Panc1 (cell line): ENCODE results near the gene CRISPLD2. TPM values are rescaled to one million over a fixed set of nuclear protein-coding genes. Genes with fewer than 3 reads are reported as not detected.

ENCODE experiments used
- ATAC-seq: fragments of 200-7000 bp; cut with Tn5 transposase; 2 replicates; pipeline ENCODE4 v1.9.1; 2020; ENCODE audit warnings: mild to moderate bottlenecking, moderate library complexity
- BruUV-seq: library from RNA; stranded (reverse); fragments of 400-500 nt; replicated peaks from 2 replicates; lab custom pipeline; 2021; lab: Mats Ljungman, UMichigan
- CTCF ChIA-PET: fragments of 300-600 bp; sonication (Branson Sonifier 250); formaldehyde crosslinking; loops from one replicate; lab custom pipeline; 2022; ENCODE audit warnings: antibody characterized with exemption; lab: Charles Lee
- POLR2A ChIA-PET: fragments of 300-600 bp; sonication (Branson Sonifier 250); formaldehyde crosslinking; loops from one replicate; lab custom pipeline; 2022; ENCODE audit warnings: antibody characterized with exemption; lab: Charles Lee
- DNase-seq: peaks from one replicate; pipeline ENCODE4 v3.0.0-alpha.2; 2010; ENCODE audit warnings: low read depth, low spot score
- H3K27ac ChIP-seq: 2 replicates; pipeline ENCODE4 v1.5.1; 2011; ENCODE audit warnings: mild to moderate bottlenecking, low read length, inconsistent platforms
- H3K27me3 ChIP-seq: fragments of 200-500 bp; sonication (Bioruptor generic); 2 replicates; pipeline ENCODE4 v1.6.0; 2014; ENCODE audit warnings: low read length, inconsistent platforms; ENCODE audit not compliant: control insufficient read depth, insufficient read depth
- H3K36me3 ChIP-seq: fragments of 200-500 bp; sonication (Bioruptor generic); 2 replicates; pipeline ENCODE4 v1.5.1; 2014; ENCODE audit warnings: inconsistent platforms, mild to moderate bottlenecking, low read length, moderate library complexity; ENCODE audit not compliant: control insufficient read depth, insufficient read depth
- H3K4me1 ChIP-seq: 2 replicates; pipeline ENCODE4 v1.5.1; 2011; ENCODE audit warnings: inconsistent platforms, mild to moderate bottlenecking, low read length, moderate library complexity; ENCODE audit not compliant: control insufficient read depth, insufficient read depth
- H3K4me3 ChIP-seq, 2 experiments: 2 replicates each; pipeline ENCODE4 v1.5.1; 2011 to 2012; ENCODE audit warnings: low read depth in 2 of 2, low read length in 2 of 2, mild to moderate bottlenecking in 2 of 2, inconsistent platforms in 1 of 2, moderate library complexity in 1 of 2
- H3K9me3 ChIP-seq: fragments of 200-500 bp; sonication (Bioruptor generic); 2 replicates; pipeline ENCODE4 v1.5.1; 2014; ENCODE audit warnings: low read depth, mild to moderate bottlenecking, inconsistent platforms, low read length, moderate library complexity; ENCODE audit not compliant: control insufficient read depth, insufficient read depth
- POLR2AphosphoS5 ChIP-seq: IDR thresholded peaks from 2 replicates; pipeline ENCODE4 v1.6.1; 2012; ENCODE audit warnings: mild to moderate bottlenecking, low read depth, low read length, moderate library complexity
- REST ChIP-seq, 2 experiments: IDR thresholded peaks; 2 replicates each; pipeline ENCODE4 v1.6.1; 2011 to 2012; ENCODE audit warnings: low read depth in 2 of 2, control low read depth in 1 of 2, low read length in 1 of 2, mild to moderate bottlenecking in 1 of 2, moderate library complexity in 1 of 2; ENCODE audit not compliant: insufficient read depth in 1 of 2
- SIN3A ChIP-seq: IDR thresholded peaks from 2 replicates; pipeline ENCODE4 v1.6.1; 2012; ENCODE audit warnings: low read depth, mild to moderate bottlenecking, low read length, moderate library complexity, borderline replicate concordance; ENCODE audit not compliant: insufficient read depth
- TCF7L2 ChIP-seq: IDR thresholded peaks from 2 replicates; pipeline ENCODE4 v1.6.1; 2011; ENCODE audit warnings: mild to moderate bottlenecking, low read depth, low read length, inconsistent platforms
- in situ Hi-C: cut with HindIII; loops from 2 replicates; pipeline ENCODE4 v1.10.0; 2016; ENCODE audit warnings: low sequenced_read_pairs, low pct_unique_long_range_greater_than_20kb
- intact Hi-C: fragments of 100-400 bp; cut with micrococcal nuclease; formaldehyde crosslinking; loops from one replicate; pipeline ENCODE4 v1.10.0; 2022; ENCODE audit not compliant: unreplicated experiment
- total RNA-seq: library from RNA; stranded (reverse); gene quantifications from one replicate; pipeline ENCODE4 v1.2.1, GENCODE V29; 2021; ENCODE audit not compliant: unreplicated experiment
- TF ChIP-seq, protein P1 (sequence below): fragments of 450-650 bp; IDR thresholded peaks from 2 replicates; pipeline ENCODE4 v1.5.1; 2017; ENCODE audit warnings: mild to moderate bottlenecking

Gene CRISPLD2
- total RNA-seq, 1 experiment from 2014 or later, result 12.9 TPM

DNA sequence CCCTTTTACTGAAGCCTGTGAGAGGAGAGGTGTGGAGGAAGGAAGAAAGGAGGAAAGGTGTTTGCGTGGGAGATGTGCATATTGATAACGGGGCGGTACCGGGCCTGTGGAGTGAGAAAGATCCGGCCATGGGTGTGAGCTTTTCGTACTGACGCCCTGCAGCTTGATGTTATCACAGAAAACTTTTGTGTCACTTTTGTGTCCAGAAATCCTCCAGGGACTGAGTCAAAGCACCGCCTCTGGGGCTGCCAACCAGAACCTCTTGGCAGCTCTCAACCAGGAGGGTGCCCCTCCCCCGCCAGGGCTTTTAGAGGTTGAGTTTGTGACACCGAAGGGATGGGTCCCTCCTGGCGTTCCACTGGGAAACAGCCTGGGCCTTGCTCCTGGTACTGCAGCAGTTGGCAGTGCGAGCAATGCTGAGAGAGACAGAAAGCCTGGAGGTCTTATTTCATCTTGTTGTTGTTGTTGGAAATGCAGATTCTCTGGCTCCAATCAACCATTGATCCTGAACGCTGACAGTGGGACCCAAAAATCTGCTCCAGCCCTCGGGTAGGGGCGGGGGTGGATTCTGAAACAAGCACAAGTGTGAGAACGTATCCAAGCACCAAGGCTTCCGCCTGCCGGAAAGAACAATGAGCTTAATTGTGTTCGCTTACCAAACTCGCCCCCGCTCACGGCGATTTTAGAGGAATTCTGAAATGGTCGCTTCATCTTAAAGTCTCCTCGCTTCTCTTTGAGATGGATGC is 65.0 kb downstream of the CRISPLD2 start:
- DNase-seq (no peak), ATAC-seq (no peak)
- in situ Hi-C loops (no loop called here), intact Hi-C loops (no loop called here)
- CTCF ChIA-PET, result no interaction called here
- BruUV-seq, result no TSS peak
- Histone ChIP-seq H3K4me3 (no peak overlapping the region), H3K27me3 (no peaks in the 10 kb centered on the region), H3K36me3 (no peaks in the 10 kb centered on the region), H3K4me1 (no peaks in the 10 kb centered on the region), H3K9me3 (no peaks in the 10 kb centered on the region), H3K27ac (no peak overlapping the region)
- TF ChIP-seq, protein P1, sequence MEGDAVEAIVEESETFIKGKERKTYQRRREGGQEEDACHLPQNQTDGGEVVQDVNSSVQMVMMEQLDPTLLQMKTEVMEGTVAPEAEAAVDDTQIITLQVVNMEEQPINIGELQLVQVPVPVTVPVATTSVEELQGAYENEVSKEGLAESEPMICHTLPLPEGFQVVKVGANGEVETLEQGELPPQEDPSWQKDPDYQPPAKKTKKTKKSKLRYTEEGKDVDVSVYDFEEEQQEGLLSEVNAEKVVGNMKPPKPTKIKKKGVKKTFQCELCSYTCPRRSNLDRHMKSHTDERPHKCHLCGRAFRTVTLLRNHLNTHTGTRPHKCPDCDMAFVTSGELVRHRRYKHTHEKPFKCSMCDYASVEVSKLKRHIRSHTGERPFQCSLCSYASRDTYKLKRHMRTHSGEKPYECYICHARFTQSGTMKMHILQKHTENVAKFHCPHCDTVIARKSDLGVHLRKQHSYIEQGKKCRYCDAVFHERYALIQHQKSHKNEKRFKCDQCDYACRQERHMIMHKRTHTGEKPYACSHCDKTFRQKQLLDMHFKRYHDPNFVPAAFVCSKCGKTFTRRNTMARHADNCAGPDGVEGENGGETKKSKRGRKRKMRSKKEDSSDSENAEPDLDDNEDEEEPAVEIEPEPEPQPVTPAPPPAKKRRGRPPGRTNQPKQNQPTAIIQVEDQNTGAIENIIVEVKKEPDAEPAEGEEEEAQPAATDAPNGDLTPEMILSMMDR, result no peak
- TF ChIP-seq POLR2AphosphoS5 (no peak), REST (IDR thresholded peaks at IDR 0.05; ENCODE audit: insufficient read depth in 1 of 2, low read depth in 2 of 2, low read length in 1 of 2) (no peak), SIN3A (no peak), TCF7L2 (no peak)
- POLR2A ChIA-PET, result interaction anchor here (0.6 kb wide), 1 partner anchor 71 kb away, joined by 3 read pairs; no protein-coding TSS in a partner anchor

DNA sequence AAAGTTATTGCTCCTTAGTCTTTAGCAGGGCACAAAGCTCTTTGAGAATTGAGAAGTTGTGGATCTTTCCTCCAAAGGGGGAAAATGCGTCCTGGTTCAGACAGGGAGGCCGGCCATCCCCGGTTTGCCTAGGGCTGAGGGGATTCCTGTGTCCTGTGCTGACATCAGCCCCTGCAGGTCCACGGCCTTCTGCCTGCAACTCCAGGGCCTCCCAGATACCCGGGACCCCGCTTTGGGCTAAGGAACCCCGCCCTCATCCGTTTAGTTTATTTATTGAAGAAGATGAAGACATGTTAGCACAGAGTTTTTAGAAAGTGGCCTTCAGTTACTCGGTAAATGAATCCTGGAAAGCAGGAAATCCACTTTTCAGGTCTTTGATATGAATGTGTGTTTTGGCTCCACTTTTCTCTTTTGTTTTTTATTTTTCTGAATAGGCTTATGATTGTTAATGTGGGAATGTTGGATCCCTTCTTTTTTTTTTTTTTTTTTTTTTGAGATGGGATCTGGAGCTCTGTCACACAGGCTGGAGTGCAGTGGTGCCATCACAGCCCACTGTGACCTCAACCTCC is 65.6 kb downstream of the CRISPLD2 start:
- Histone ChIP-seq H3K4me3 (no peak overlapping the region), H3K36me3 (no peaks in the 10 kb centered on the region), H3K27me3 (no peaks in the 10 kb centered on the region), H3K4me1 (no peaks in the 10 kb centered on the region), H3K9me3 (no peaks in the 10 kb centered on the region), H3K27ac (no peak overlapping the region)
- intact Hi-C loops (no loop called here), in situ Hi-C loops (no loop called here)
- ATAC-seq (no peak), DNase-seq (no peak)
- POLR2A ChIA-PET, result interaction anchor here (0.6 kb wide), 1 partner anchor 72 kb away, joined by 3 read pairs; no protein-coding TSS in a partner anchor
- TF ChIP-seq SIN3A (no peak), POLR2AphosphoS5 (no peak), TCF7L2 (no peak), REST (IDR thresholded peaks at IDR 0.05; ENCODE audit: insufficient read depth in 1 of 2, low read depth in 2 of 2, low read length in 1 of 2) (no peak)
- TF ChIP-seq, protein P1, result no peak
- no TSS peak for BruUV-seq
- CTCF ChIA-PET, result no interaction called here
